ENCODE measurements around the gene TMEM186.

The TMEM186 gene

GRCh38 chr16:8776129-8776584 lies 21.3 kb downstream of the TMEM186 start:
- TF ChIP-seq TAF1 (IDR thresholded peaks at IDR 0.05; ENCODE audit: borderline replicate concordance, insufficient read depth, low read length): no peak
- no peak for TF ChIP-seq REST (IDR thresholded peaks at IDR 0.05; ENCODE audit: insufficient read depth in 1 of 2, low read depth in 2 of 2, low read length in 2 of 2)
- TF ChIP-seq SIN3A (IDR thresholded peaks at IDR 0.05; ENCODE audit: borderline replicate concordance, insufficient read depth, low read length): no peak
- TF ChIP-seq FOXP2 (optimal IDR thresholded peaks at IDR 0.05; ENCODE audit: borderline replicate concordance, extremely low read depth, extremely low read length, insufficient read depth): no peak
- TF ChIP-seq POLR2AphosphoS5 (IDR thresholded peaks at IDR 0.05; ENCODE audit: low read depth, low read length): no peak

GRCh38 chr16:8775359-8775758 lies 22.1 kb downstream of the TMEM186 start:
- TF ChIP-seq FOXP2 (optimal IDR thresholded peaks at IDR 0.05; ENCODE audit: borderline replicate concordance, extremely low read depth, extremely low read length, insufficient read depth): no peak
- TF ChIP-seq TAF1 (IDR thresholded peaks at IDR 0.05; ENCODE audit: borderline replicate concordance, insufficient read depth, low read length): no peak
- no peak for TF ChIP-seq REST (IDR thresholded peaks at IDR 0.05; ENCODE audit: insufficient read depth in 1 of 2, low read depth in 2 of 2, low read length in 2 of 2)
- no peak for TF ChIP-seq POLR2AphosphoS5 (IDR thresholded peaks at IDR 0.05; ENCODE audit: low read depth, low read length)
- no peak for TF ChIP-seq SIN3A (IDR thresholded peaks at IDR 0.05; ENCODE audit: borderline replicate concordance, insufficient read depth, low read length)

- no peak for TF ChIP-seq POLR2AphosphoS5 (IDR thresholded peaks at IDR 0.05; ENCODE audit: low read depth, low read length)
- TF ChIP-seq SIN3A (IDR thresholded peaks at IDR 0.05; ENCODE audit: borderline replicate concordance, insufficient read depth, low read length): no peak
- TF ChIP-seq FOXP2 (optimal IDR thresholded peaks at IDR 0.05; ENCODE audit: borderline replicate concordance, extremely low read depth, extremely low read length, insufficient read depth): no peak
- no peak for TF ChIP-seq TAF1 (IDR thresholded peaks at IDR 0.05; ENCODE audit: borderline replicate concordance, insufficient read depth, low read length)
- no peak for TF ChIP-seq REST (IDR thresholded peaks at IDR 0.05; ENCODE audit: insufficient read depth in 1 of 2, low read depth in 2 of 2, low read length in 2 of 2)
Observed at GRCh38 chr16:8774208-8774607, 23.2 kb downstream of the TMEM186 start.

GRCh38 chr16:8773537-8773936 lies 23.9 kb downstream of the TMEM186 start:
- no peak for TF ChIP-seq FOXP2 (optimal IDR thresholded peaks at IDR 0.05; ENCODE audit: borderline replicate concordance, extremely low read depth, extremely low read length, insufficient read depth)
- no peak for TF ChIP-seq POLR2AphosphoS5 (IDR thresholded peaks at IDR 0.05; ENCODE audit: low read depth, low read length)
- no peak for TF ChIP-seq TAF1 (IDR thresholded peaks at IDR 0.05; ENCODE audit: borderline replicate concordance, insufficient read depth, low read length)
- no peak for TF ChIP-seq REST (IDR thresholded peaks at IDR 0.05; ENCODE audit: insufficient read depth in 1 of 2, low read depth in 2 of 2, low read length in 2 of 2)
- TF ChIP-seq SIN3A (IDR thresholded peaks at IDR 0.05; ENCODE audit: borderline replicate concordance, insufficient read depth, low read length): no peak

GRCh38 chr16:8768692-8769091 lies 28.7 kb downstream of the TMEM186 start:
- TF ChIP-seq FOXP2 (optimal IDR thresholded peaks at IDR 0.05; ENCODE audit: borderline replicate concordance, extremely low read depth, extremely low read length, insufficient read depth) (no peak), SIN3A (IDR thresholded peaks at IDR 0.05; ENCODE audit: borderline replicate concordance, insufficient read depth, low read length) (no peak), POLR2AphosphoS5 (IDR thresholded peaks at IDR 0.05; ENCODE audit: low read depth, low read length) (no peak), TAF1 (IDR thresholded peaks at IDR 0.05; ENCODE audit: borderline replicate concordance, insufficient read depth, low read length) (no peak), REST (IDR thresholded peaks at IDR 0.05; ENCODE audit: insufficient read depth in 1 of 2, low read depth in 2 of 2, low read length in 2 of 2) (no peak)
